GM06990 (cell line): ENCODE measurements around the gene TSR1.
A peak's percentile ranks its signal among the peaks of the same experiment; 100 is the strongest.

Experiments used
- DNase-seq: peaks from one replicate; pipeline ENCODE4 v3.0.0-alpha.2; 2011; ENCODE audit not compliant: insufficient read length; ENCODE audit errors: extremely low read depth
- H3K27me3 ChIP-seq: replicated peaks from 2 replicates; pipeline ENCODE4 v1.6.0; 2011; ENCODE audit warnings: low read length; ENCODE audit not compliant: control insufficient read depth, insufficient read depth
- H3K36me3 ChIP-seq: 2 replicates; pipeline ENCODE4 v1.5.1; 2011; ENCODE audit warnings: low read length; ENCODE audit not compliant: control insufficient read depth, insufficient read depth
- H3K4me3 ChIP-seq: replicated peaks from 2 replicates; pipeline ENCODE4 v1.5.1; 2011; ENCODE audit warnings: low read depth, mild to moderate bottlenecking, control low read depth, low read length
- CTCF ChIP-seq: IDR thresholded peaks from 2 replicates; pipeline ENCODE4 v1.5.1; 2011; ENCODE audit warnings: low read length, control low read depth, mild to moderate bottlenecking, inconsistent platforms; ENCODE audit not compliant: insufficient read depth, poor library complexity, severe bottlenecking

The TSR1 gene

DNA sequence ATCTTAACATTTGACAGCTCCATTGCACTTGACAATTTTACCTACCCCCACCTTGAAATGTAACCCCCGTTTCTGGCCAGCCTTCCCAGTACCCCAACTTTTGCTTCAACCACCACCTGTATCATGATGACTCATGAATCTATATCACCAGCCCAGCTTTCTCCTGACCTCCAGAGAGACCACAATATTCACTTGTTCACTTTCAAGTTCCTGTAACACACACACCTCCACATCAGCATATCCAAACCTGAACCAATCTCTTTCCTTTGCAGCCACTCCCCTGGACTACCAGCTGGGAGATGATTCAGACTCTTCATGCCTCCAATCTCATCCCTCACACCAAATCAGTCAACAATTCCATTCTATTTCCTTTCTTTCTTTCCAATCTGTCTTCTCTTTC, 40.7 kb downstream of the TSR1 start:
- no peak for DNase-seq
- TF ChIP-seq CTCF = no peak
- H3K27me3 ChIP-seq = no peaks in the 10 kb centered on the region
- peaks cover 11% of the 10 kb centered on the region for H3K36me3 ChIP-seq
- no peak overlapping the region for H3K4me3 ChIP-seq

- H3K36me3 ChIP-seq = peaks cover 11% of the 10 kb centered on the region
- DNase-seq = no peak
- TF ChIP-seq CTCF = no peak
- no peak overlapping the region for H3K4me3 ChIP-seq
- H3K27me3 ChIP-seq = no peaks in the 10 kb centered on the region
Observed at GRCh38 chr17:2292100-2292499, 44.2 kb downstream of the TSR1 start.

GRCh38 chr17:2289878-2290478, 46.3 kb downstream of the TSR1 start:
- H3K36me3 ChIP-seq = peaks cover 8% of the 10 kb centered on the region

GRCh38 chr17:2283302-2283701, 53.0 kb downstream of the TSR1 start:
- no peak for TF ChIP-seq CTCF
- Histone ChIP-seq H3K36me3 (peaks cover 20% of the 10 kb centered on the region), H3K4me3 (no peak overlapping the region), H3K27me3 (no peaks in the 10 kb centered on the region)
- no peak for DNase-seq

More at GRCh38 chr17:2289878-2290478, 46.3 kb downstream of the TSR1 start:
- no peaks in the 10 kb centered on the region for H3K27me3 ChIP-seq
- peak; percentile 18 for DNase-seq
- TF ChIP-seq CTCF = no peak
- no peak overlapping the region for H3K4me3 ChIP-seq

GRCh38 chr17:2282297-2282873, 53.9 kb downstream of the TSR1 start:
- H3K27me3 ChIP-seq = no peaks in the 10 kb centered on the region
- TF ChIP-seq CTCF = peak; percentile 51
- no peak overlapping the region for H3K4me3 ChIP-seq
- peaks cover 19% of the 10 kb centered on the region for H3K36me3 ChIP-seq
- DNase-seq = no peak
